Effector memory CD8-positive, alpha-beta T cell (primary cell): ENCODE measurements around the gene SFT2D3.
A peak's percentile ranks its signal among the peaks of the same experiment; 100 is the strongest.

Experiments
- ATAC-seq: fragments of 150-1000 bp; cut with Tn5 transposase; replicated peaks from 2 replicates; pipeline ENCODE4 v1.10.0; 2021; ENCODE audit warnings: mild to moderate bottlenecking, moderate library complexity
- DNase-seq, 3 experiments: peaks; one replicate each; pipeline ENCODE4 v3.0.0; 2021
- H3K27ac Mint-ChIP-seq, 2 donors: one replicate each; pipeline ENCODE4 v1.8.0; 2022; ENCODE audit warnings: mild to moderate bottlenecking in 2 of 2, mixed read lengths in 2 of 2, moderate library complexity in 2 of 2
- H3K27me3 Mint-ChIP-seq, 2 donors: one replicate each; pipeline ENCODE4 v1.8.0; 2022; ENCODE audit warnings: mixed read lengths in 2 of 2
- H3K36me3 Mint-ChIP-seq: one replicate; pipeline ENCODE4 v1.8.0; 2022; ENCODE audit warnings: mild to moderate bottlenecking, moderate library complexity, mixed read lengths; ENCODE audit not compliant: insufficient read depth
- H3K4me1 Mint-ChIP-seq, 2 donors: one replicate each; pipeline ENCODE4 v1.8.0; 2022; ENCODE audit warnings: low read depth in 2 of 2, mixed read lengths in 2 of 2
- H3K4me3 Mint-ChIP-seq, 2 donors: one replicate each; pipeline ENCODE4 v1.8.0; 2022; ENCODE audit warnings: mild to moderate bottlenecking in 2 of 2, mixed read lengths in 2 of 2, moderate library complexity in 2 of 2
- H3K9me3 Mint-ChIP-seq, 2 donors: one replicate each; pipeline ENCODE4 v1.8.0; 2022; ENCODE audit warnings: mixed read lengths in 2 of 2
- total RNA-seq, 9 experiments: gene quantifications; one replicate each; lab custom pipeline; 2026; lab: John Stamatoyannopoulos, UW

The SFT2D3 gene, protein sequence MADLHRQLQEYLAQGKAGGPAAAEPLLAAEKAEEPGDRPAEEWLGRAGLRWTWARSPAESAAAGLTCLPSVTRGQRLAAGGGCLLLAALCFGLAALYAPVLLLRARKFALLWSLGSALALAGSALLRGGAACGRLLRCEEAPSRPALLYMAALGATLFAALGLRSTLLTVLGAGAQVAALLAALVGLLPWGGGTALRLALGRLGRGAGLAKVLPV
- 12.9 to 30.1 (median 19.4) reads per million in 9 experiments for total RNA-seq

DNA sequence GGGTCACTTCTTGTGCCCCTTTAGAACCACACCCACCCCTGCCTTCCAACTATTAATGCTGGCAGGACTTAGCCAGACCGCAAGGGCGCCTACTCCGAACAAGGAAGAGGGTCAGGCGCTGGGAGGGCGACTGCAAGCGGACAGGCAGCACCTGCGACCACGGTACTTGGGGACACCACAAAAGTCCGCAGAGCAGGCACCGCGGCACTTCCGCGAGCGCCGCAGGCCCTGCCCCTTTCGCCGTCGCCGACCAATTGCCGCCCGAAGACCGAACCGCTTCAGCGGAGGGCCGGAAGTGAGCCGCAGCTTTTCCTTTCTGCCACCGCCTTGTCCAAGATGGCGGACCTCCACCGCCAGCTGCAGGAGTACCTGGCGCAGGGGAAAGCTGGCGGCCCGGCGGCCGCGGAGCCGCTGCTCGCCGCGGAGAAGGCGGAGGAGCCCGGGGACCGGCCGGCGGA, at the start of gene SFT2D3:
Gene SFT2D3 (plus strand): TSS at position 305 of the 458 bp plus-strand sequence. CDS start 32 bp downstream, at position 337.
- ATAC-seq (peak; percentile 72), DNase-seq (peak; percentile 82 to 84 (median 84))
- Mint-ChIP-seq H3K27me3 (peaks cover 0 to 13% of the 10 kb centered on the region in 2 donors), H3K36me3 (peaks cover 42% of the 10 kb centered on the region), H3K9me3 (no peaks in the 10 kb centered on the region), H3K27ac (peak within 1 kb of the TSS; percentile 96), H3K4me3 (peak within 1 kb of the TSS; percentile 87 to 91), H3K4me1 (peaks cover 22 to 30% of the 10 kb centered on the region in 2 donors)

DNA sequence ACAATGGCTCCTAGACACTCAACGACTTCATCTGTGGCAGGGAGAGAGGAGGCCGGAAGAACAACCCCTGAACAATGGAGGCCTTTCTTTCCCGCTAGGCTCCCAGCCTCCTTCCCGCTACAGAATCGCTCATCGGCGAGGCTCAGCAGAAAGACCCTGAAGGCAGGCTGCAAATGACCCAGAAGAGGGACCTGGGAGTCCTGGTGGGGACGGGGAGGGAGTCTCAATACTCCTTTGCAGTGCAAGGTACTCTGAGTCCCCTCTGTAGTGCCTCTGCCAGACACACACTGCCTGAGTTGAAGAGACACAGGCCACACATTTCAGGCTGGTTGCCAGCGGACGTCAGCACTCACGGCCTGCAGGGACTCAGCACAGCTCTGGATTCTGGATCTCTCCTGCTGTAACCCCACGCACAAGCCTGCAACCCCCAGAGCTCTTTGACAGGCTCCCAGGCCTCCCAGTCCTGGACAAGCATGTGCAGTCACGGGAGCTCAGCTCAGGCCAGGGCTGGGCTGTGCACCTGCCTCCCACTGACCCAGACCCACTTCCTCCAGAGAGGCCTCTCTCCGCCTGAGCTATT, 49.2 kb upstream of the SFT2D3 start:
- DNase-seq (no peak), ATAC-seq (no peak)
- no peak overlapping the region for H3K4me3 Mint-ChIP-seq
- H3K4me1 Mint-ChIP-seq = peaks cover 5 to 8% of the 10 kb centered on the region in 2 donors
- H3K9me3 Mint-ChIP-seq = no peaks in the 10 kb centered on the region
- H3K27ac Mint-ChIP-seq = no peak overlapping the region
- peaks cover 2% of the 10 kb centered on the region for H3K36me3 Mint-ChIP-seq
- H3K27me3 Mint-ChIP-seq = peaks cover 16 to 47% of the 10 kb centered on the region in 2 donors

DNA sequence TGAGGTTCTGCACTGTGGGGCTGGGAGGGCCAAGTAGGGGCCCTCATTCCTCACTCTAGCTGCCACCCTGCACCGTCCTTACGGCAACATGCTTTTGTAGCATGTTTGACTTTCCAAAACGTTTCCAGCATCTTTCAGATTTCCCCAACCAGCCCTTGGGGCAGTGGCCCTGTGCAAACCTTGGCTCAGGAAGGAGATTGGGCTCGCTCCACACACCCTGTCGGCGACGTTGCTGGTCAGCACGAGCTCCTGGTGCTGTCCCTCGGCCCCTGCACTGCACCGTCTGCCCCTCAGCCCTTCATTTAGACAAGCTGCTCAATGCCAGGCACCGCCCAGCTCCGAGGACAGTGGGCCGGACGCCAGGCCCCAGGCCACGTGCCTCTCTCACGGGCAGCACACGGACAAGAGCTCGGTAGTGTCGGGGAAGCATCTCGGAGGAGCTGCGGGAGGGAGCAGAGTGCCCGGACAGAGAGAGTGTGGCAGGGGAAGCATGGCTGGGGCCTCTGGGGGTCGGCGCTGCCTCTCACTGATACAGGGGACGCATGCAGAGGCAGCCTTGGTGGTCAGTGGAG, 48.4 kb upstream of the SFT2D3 start:
- Mint-ChIP-seq H3K27ac (no peak overlapping the region), H3K27me3 (peaks cover 17 to 55% of the 10 kb centered on the region in 2 donors), H3K36me3 (peaks cover 2% of the 10 kb centered on the region), H3K4me1 (peaks cover 5 to 8% of the 10 kb centered on the region in 2 donors), H3K4me3 (no peak overlapping the region), H3K9me3 (no peaks in the 10 kb centered on the region)
- DNase-seq (no peak), ATAC-seq (no peak)

DNA sequence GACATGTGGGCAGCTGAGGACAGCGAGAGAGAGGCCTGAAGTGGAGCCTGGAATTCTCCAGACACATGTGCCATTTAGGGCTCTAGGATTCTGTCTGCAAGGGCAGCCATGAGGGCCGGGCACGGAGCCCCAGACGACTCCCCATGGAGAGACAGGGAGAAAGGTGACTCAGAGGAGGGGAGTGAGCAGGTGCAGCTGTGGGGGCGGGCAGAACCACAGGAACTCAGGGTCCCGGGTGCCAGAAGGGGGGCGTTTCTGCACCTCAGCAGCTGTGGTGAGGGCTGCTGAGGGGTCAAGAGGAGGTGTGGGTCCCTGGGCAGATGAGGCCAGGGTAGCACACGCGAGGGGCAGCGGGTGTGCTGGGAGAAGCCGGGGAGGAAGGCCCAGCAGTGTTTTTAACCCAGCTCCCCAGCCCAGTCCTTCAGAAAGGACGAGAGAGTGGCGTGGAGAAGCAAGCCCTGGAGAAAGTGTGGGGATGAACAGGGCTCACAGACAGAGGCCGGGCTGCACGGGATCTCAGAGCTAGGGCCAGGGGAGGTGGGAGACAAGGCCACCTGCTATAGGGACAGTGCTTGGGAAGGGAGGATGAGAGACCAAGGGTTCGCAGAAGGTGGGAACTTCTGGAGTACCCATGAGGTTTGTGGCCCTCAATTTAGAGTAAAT, 47.7 kb upstream of the SFT2D3 start:
- Mint-ChIP-seq H3K4me3 (no peak overlapping the region), H3K4me1 (peaks cover 5 to 7% of the 10 kb centered on the region in 2 donors), H3K27me3 (peaks cover 17 to 61% of the 10 kb centered on the region in 2 donors), H3K9me3 (no peaks in the 10 kb centered on the region), H3K27ac (no peak overlapping the region), H3K36me3 (peaks cover 2% of the 10 kb centered on the region)
- no peak for DNase-seq
- no peak for ATAC-seq

DNA sequence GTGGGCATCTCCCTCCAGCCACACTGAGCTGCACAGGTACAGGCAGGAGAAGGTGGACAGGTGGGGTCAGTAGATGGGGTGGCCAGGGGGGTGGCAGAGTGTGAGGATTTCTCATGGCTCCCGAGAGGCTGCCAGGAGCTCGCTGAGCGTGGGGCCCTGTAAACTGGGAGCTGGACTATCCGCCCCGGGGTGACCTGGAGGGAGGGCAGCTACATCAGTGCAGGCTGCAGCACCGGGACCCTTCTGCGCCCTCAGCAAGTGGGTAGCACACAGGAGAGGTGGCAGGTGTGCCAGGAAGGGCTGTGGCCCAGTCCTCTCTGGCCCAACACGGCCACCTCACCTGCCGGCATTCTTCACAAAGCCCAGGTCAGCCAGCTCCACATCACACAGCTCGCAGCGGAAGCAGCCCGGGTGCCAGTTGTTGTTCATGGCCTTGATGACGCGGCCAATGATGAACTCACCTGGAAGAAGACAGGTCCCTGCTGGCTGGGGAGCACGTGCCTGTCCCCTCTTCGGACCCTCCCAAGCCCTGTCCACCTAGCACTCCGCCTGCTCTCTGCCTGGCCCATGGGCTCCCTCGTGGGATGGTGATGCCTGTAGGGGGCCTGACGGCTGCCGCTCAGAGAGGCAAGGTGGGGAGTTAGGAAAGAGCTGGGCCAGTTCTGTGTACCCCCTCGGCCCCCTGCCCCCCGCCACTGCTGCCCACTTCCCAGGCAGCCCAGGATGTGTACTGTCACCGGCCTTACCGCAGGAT, 47.0 kb upstream of the SFT2D3 start:
- H3K36me3 Mint-ChIP-seq = peaks cover 2% of the 10 kb centered on the region
- H3K27ac Mint-ChIP-seq = no peak overlapping the region
- no peaks in the 10 kb centered on the region for H3K9me3 Mint-ChIP-seq
- DNase-seq (no peak), ATAC-seq (no peak)
- H3K4me1 Mint-ChIP-seq = peaks cover 3 to 4% of the 10 kb centered on the region in 2 donors
- no peak overlapping the region for H3K4me3 Mint-ChIP-seq
- peaks cover 17 to 67% of the 10 kb centered on the region in 2 donors for H3K27me3 Mint-ChIP-seq

DNA sequence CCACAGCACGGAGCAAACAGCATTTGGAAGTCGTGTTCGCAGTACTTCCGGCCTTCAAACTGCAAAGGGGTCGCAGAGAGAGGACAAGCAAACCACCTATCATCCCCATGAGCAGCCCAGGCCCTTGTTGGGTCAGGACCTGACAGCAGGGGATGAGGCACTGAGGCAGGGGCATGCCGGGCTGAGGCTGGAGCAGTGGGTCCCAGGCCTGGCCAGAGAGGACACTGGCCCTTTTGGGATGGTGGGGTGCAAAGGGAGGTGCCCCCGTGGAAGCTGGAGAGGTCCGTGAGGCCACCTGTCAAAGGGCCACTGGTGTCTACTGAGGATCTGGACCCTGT, 46.5 kb upstream of the SFT2D3 start:
- no peak overlapping the region for H3K27ac Mint-ChIP-seq
- no peaks in the 10 kb centered on the region for H3K9me3 Mint-ChIP-seq
- no peak for DNase-seq
- H3K36me3 Mint-ChIP-seq = peaks cover 2% of the 10 kb centered on the region
- no peak overlapping the region for H3K4me3 Mint-ChIP-seq
- peaks cover 0 to 1% of the 10 kb centered on the region in 2 donors for H3K4me1 Mint-ChIP-seq
- H3K27me3 Mint-ChIP-seq = peaks cover 21 to 68% of the 10 kb centered on the region in 2 donors
- no peak for ATAC-seq

DNA sequence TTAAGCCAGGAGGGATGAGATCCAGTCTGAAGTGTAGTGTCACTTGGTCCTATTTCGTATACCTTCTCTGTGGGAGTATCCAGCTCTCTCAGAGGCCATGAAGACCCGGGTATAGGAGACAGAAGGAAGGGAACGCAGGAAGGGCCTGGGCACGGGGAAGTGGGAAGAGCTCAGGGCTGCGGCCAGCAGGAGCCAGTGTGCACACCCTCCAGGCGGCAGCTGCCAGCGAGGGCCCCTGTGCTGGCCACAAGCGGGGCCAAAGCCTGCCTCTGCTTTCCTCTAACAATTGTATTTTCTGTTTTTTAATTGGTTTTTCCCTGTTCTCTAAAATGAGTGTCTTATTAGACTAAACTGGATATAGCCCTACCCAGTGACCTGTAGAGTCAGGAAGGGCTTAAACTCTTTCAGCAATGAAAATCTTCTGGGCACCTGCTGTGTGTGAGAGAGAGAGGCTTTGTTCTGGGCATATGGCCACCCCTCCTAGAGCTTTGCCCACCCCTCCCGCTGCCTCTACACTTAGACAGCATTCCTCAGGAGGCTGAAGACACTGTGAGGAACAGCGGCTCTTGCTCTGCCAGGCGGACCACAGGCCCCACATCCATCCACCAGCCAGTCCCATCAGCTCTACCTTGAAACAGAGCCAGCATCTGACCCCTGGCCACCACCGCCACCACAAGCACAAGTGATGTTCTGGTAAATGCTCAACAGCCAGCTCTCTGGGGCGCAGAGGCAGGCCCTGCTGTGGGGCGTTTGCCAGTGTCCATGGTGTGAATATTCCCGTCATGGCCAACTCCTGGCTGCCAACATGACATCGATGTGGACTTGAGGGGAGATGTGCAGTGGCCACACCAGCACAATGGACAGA, 45.9 kb upstream of the SFT2D3 start:
- ATAC-seq = no peak
- H3K27me3 Mint-ChIP-seq = peaks cover 25 to 75% of the 10 kb centered on the region in 2 donors
- H3K27ac Mint-ChIP-seq = no peak overlapping the region
- H3K4me3 Mint-ChIP-seq = no peak overlapping the region
- H3K36me3 Mint-ChIP-seq = peaks cover 2% of the 10 kb centered on the region
- H3K9me3 Mint-ChIP-seq = no peaks in the 10 kb centered on the region
- no peak for DNase-seq
- H3K4me1 Mint-ChIP-seq = peaks cover 0 to 3% of the 10 kb centered on the region in 2 donors

DNA sequence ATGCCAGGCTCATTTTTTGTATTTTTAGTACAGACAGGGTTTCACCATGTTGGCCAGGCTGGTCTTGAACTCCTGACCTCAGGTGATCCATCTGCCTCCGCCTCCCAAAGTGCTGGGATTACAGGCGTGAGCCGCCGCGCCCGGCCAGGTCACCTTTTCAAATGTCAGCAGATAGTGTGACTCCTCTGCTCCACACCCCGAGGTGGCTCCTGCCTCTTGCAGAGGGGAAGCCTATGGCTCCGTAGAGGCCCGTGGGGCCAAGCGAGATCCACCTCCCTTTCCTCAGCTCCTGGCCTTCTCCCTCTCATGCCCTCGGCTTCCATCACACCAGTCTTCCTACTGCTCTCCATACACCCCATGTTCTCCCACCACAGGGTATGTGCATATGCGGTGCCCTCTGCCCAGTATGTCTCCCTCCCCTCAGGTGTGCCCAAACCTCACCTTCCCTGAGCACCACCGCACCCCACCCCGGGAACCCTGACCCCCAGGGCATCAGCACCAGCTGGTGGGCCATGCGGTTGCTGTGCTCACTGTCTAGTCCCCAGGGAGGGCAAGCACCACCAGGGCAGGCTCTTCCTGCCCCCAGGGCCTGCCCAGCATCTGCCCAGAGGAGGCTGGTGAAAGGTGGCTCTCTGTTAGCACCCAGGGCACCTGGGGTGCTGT, 44.6 kb upstream of the SFT2D3 start:
- peaks cover 2% of the 10 kb centered on the region for H3K36me3 Mint-ChIP-seq
- H3K27me3 Mint-ChIP-seq = peaks cover 32 to 78% of the 10 kb centered on the region in 2 donors
- ATAC-seq (no peak), DNase-seq (no peak)
- H3K27ac Mint-ChIP-seq = no peak overlapping the region
- no peaks in the 10 kb centered on the region for H3K9me3 Mint-ChIP-seq
- no peak overlapping the region for H3K4me3 Mint-ChIP-seq
- peaks cover 0 to 3% of the 10 kb centered on the region in 2 donors for H3K4me1 Mint-ChIP-seq

DNA sequence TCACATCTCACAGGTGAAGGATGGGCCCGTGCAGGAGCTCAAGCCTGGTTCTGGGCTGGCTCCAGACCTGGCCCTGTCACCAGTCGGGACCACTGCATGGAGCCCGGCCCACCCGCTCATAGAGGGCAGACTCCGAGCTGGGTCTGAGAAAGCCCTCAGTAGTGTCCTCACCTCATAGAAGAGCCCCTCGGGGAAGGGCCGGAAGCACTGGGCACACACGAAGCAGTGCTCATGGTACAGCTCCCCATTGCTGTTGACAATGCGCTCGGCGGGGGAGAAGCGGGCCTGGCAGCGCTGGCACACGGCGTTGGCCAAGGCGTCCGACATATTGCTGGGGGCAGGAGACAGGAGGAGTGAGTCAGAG, 44.1 kb upstream of the SFT2D3 start:
- DNase-seq (no peak), ATAC-seq (no peak)
- no peak overlapping the region for H3K27ac Mint-ChIP-seq
- peaks cover 2% of the 10 kb centered on the region for H3K36me3 Mint-ChIP-seq
- H3K4me3 Mint-ChIP-seq = no peak overlapping the region
- peaks cover 0 to 3% of the 10 kb centered on the region in 2 donors for H3K4me1 Mint-ChIP-seq
- peaks cover 37 to 83% of the 10 kb centered on the region in 2 donors for H3K27me3 Mint-ChIP-seq
- H3K9me3 Mint-ChIP-seq = no peaks in the 10 kb centered on the region

DNA sequence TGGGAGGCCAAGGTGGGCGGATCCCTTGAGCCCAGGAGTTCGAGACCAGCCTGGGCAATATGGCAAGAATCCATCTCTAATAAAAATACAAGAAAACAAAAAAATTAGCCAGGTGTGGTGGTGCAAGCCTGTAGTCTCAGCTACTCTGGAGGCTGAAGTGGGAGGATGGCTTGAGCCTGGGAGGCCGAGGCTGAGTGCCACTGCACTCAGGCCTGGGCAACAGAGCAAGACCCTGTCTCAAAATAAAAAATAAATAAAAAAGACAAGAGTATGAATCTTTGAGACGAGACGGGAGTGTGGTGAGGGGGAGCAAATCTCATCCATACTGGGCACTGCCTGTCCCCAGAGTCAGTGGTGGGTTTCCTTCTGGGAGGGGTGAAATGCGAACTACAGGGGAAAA, 43.2 kb upstream of the SFT2D3 start:
- H3K4me3 Mint-ChIP-seq = no peak overlapping the region
- peaks cover 36 to 83% of the 10 kb centered on the region in 2 donors for H3K27me3 Mint-ChIP-seq
- no peaks in the 10 kb centered on the region for H3K36me3 Mint-ChIP-seq
- DNase-seq = no peak
- no peaks in the 10 kb centered on the region for H3K9me3 Mint-ChIP-seq
- peaks cover 0 to 3% of the 10 kb centered on the region in 2 donors for H3K4me1 Mint-ChIP-seq
- H3K27ac Mint-ChIP-seq = peak overlapping the region in 1 of 2 donors; percentile 67
- ATAC-seq = no peak

DNA sequence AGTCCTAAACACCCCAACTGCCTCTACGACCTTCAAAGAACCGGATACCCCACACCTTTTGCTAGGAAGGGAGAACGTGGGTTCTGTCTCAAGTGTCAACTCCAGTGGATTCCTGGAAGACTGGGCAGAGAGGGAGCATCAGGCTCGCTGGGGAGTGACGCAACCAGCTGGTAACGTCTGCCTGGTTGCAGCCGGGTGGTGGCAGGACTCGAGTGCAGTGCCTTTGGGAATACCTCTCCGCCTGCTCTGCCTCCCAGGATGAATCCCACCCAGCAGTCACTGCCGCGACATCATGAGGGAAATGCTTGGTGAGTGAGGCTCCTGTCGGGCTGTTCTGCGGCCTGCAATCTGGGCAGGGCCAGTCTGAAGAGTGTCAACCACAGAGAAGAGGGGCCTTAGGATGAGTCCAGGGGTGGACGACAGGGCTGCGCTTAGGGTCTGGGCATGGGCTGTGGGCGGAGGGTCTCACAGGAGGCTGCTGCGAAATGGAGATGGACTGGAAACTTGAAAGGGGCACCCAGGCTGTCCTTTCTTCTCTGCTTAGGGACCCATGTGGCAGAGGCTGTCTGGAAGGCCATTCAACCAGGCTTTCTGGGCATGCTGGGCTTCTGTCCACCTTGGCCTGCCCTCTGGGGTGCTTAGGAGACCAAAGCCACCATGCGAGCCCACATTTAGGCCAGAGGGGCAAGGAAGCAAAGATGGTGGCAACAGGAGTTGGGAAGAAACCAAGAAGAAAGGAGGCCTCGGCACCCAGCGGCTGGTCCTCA, 42.5 kb upstream of the SFT2D3 start:
- peaks cover 36 to 83% of the 10 kb centered on the region in 2 donors for H3K27me3 Mint-ChIP-seq
- DNase-seq = no peak
- no peaks in the 10 kb centered on the region for H3K36me3 Mint-ChIP-seq

More for the DNA sequence above, 42.5 kb upstream of the SFT2D3 start:
- ATAC-seq = no peak
- Mint-ChIP-seq H3K4me3 (no peak overlapping the region), H3K9me3 (no peaks in the 10 kb centered on the region), H3K27ac (peak overlapping the region in 1 of 2 donors; percentile 67), H3K4me1 (peaks cover 0 to 5% of the 10 kb centered on the region in 2 donors)
